Stimulated activated CD8-positive, alpha-beta memory T cell treated with anti-CD3 and anti-CD28 coated beads, Interleukin-4, amount 100 ng/mL, for 4 hours (primary cell): ENCODE results near the gene BLM.
"Not testable (repeated sequence)": the region's sequence is repeated elsewhere in the genome, so short reads cannot be mapped to it uniquely, and the experiment has no call there.

Experiments
- DNase-seq, 2 donors: peaks; one replicate each; pipeline ENCODE4 v3.0.0-alpha.2; 2020; ENCODE audit warnings: low read depth in 2 of 2, low spot score in 1 of 2

The BLM gene

DNA sequence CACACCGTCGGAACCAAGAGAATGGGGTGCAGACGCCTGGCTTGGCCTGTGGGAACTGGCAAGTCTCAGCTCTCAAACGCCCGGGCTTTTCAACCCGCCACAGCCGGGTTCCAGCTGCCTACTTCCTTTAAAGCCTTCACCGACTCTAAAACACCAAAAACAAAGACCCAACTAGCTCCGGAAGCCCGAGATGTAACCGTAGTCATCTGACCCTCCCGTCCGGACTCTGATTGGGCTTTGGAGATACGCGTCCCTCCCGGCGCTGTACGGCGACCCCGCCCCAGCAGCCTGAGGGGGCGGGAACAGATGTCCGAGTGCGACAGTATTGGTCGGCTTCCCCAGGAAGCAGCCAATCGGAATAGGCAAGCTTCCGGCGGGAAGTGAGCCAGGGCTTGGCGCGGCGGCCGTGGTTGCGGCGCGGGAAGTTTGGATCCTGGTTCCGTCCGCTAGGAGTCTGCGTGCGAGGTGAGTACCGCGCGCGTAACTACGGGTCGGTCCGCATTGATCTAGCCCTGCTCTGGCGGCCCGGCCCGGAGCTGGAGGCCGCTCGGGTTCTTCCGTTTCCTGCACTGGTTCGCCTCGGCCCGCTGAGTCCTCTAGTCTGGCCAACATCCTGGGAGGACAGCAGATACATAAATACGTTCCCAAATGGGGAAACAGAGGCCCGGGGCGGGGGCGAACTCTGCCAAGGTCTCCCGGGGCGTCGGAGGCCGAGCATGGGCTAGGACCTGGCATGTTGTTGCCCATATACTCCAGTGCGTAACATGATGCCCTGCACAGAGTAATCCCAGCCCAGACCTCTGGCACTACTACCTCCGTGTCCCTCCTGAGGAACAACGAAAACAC is at the start of gene BLM:
TSS of gene BLM (plus strand) at position 371 of the 846 bp plus-strand sequence. CDS start 30,047 bp downstream, outside the sequence.
- DNase-seq: peak; percentile 85 to 88

DNA sequence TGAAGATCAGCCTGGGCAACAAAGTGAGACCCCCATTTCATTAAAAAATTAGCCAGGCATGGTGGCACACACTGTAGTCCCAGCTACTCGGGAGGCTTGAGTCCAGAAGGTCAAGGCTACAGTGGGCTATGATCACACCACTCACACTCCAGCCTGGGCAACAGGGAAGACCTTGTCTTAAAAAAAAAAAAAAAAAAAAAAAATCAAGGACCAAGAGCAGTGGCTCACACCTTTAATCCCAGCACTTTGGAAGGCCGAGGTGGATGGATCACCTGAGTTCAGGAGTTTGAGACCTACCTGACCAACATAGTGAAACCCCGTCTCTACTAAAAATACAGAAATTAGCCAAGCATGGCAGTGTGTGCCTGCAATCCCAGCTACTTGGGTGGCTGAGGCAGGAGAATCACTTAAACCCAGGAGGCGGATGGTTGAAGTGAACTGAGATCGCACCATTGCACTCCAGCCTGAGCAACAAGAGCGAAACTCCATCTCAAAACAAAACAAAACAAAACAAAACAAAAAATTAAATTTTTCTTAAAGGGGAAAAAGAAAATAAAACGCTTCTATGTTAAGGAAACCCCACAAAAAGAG is 49.3 kb upstream of the BLM start:
- not testable (repeated sequence) for DNase-seq

DNA sequence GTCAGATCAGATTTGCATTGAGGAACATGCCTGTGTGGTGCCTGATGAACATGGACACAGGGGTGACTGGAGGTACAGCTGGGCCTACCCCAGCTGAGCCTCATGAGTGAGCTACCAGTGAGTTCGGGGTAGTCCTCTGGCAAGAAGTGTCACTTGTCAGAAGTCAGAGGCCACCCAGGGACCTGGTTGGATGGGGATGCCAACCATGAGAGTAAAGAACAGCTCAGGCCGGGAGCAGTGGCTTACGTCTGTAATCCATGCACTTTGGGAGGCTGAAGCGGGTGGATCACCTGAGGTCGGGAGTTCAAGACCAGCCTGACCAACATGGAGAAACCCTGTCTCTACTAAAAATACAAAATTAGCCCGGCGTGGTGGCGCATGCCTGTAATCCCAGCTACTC is 46.5 kb upstream of the BLM start:
- not testable (repeated sequence) for DNase-seq

- DNase-seq: no peak
These were observed 45.9 kb upstream of the BLM start for GRCh38 chr15:90671216-90671615.

GRCh38 chr15:90673357-90673756 is 43.8 kb upstream of the BLM start:
- not testable (repeated sequence) for DNase-seq

- no peak for DNase-seq
These were observed 42.7 kb upstream of the BLM start for GRCh38 chr15:90674476-90674875.

DNA sequence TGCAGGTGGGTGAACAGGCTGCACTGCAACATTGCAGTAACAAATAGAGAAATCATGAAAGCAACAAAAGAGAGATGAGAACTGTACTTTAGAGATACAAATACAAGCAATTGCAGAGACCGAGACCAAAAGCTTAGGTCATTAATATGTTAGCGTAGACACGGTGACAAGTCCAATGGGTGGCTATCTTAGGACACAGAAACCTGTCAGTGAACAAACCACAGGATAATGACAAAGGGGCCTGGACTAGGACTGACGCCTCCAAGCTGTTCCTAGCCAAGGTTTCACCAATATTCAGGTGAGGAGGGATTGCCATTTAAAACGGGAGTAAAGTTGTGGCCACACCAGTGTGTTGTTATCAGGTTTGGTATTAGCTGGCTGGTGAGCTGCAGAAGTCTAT is 41.7 kb upstream of the BLM start:
- no peak for DNase-seq

DNA sequence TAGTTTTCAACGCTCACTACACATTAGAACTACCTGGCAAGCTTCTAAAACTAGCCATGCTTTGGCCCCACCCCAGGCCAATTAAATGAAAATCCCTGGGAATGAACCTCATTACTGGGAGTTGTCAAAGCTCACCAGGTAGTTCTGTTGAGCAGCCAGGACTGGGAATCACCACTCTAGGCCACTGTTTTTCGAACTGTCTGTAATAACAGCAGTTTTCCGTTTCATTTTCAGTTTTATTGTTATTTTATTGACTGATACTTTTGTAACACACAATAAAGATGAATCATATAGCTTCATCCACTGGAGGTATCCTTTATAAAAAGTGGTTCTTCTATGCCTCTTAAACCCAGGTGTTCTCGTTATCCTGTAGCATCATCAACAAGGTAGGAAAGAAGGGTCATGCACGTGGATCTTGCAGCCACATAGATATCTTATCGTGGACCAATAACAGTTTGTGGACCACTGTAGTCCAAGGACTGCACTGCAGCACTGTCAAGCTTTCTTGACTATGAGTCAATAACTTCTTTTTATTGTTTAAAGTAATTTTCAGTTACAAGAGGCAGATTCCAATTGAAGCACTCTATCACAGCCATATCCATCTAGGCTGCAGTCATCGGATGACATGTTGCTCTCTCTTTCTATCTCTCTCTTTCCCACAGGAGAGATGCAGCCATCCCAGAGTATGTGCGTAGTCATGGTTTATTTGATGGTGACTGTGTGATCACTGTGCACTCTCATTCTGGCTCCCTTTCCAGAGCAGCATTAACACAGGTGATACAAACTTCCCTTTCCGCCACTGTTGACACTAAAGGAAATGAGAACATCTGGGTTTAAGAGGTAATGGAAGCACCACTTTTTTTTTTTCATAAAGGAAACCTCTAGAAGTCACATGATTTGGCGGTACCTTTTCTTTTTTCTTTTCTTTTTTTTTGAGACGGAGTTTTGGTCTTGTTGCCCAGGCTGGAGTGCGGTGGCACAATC is 39.0 kb upstream of the BLM start:
- DNase-seq: no peak

GRCh38 chr15:90679959-90680358 is 37.2 kb upstream of the BLM start:
- no peak for DNase-seq

DNA sequence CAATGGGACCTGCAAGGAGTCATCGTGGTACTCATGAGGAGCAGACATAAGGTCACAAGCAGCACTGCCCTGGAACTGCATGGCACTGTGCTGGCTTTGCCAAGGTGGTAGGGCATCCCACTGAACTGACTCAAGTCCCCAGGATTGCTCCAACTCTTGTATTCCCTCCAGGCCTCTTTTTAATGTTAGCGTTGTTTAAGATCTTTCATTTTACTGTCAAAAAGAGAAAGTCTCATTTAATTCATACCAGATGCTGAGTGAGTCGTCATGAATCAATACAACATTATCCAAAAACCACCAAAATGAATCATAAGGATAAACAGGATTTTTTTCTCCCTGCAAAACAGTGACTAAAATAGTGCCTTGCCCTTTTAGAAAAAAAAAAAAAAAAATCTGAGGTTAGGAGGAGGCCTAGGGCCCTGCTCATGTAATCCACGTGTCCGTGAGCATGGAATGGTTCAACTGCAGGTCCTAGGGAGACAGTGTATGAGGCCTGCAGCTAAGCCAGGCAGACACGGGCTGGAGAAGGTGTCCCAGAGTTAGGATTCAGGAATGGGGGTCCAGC is 36.7 kb upstream of the BLM start:
- no peak for DNase-seq

DNA sequence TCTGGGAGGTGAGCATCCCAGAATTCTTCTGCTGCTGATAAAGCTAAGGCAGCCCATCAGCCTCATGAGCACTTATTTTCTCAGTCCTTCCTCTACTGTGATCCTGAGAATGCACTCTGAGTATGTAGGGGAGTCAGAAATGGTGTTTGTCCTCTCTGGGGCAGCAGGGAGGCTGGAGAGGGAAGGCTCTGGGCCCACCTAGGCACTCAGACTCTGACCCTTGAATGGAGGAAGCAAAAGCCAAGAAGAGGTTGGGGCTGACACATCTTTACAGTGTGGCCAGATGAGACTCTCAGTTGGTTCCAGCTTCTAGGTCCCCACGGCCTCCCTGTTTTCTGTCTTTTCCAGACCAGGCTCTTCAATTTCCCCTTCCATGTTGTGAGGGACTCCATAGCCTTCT is 36.1 kb upstream of the BLM start:
- no peak for DNase-seq

DNA sequence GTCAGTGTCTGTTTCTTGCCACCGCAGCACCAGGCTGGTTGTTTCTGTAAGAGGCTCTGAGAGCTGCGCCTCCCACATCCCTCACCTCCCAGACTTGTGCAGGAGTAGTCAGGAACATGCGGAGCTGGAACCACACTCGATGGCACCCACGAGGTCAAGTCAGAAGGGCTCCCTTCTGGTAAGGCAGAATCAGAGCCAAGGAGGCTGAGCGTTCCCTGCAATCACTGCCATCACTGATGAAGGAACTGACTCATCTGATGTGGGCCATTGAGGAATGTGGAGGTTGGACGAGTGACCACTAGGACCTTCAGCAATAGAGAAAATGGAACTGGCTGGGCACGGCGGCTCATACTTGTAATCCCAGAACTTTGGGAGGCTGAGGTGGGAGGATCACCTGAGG is 35.7 kb upstream of the BLM start:
- DNase-seq: no peak

DNA sequence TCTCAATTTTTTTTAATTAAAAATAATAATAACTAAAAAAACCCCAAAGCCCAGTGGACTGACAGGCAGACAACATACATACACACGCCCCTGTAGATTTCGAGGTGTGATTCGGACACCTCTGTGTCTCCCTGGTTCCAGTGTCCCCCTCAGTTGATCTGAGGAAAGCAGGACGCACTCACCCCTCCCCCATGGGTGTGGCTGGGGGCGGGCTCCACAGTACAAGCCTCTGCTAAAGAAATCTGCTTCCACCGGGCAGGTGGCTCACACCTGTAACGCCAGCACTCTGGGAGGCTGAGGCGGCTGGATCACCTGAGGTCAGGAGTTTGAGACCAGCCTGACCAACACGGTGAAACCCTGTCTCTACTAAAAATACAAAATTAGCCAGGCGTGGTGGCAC is 33.8 kb upstream of the BLM start:
- no peak for DNase-seq

DNA sequence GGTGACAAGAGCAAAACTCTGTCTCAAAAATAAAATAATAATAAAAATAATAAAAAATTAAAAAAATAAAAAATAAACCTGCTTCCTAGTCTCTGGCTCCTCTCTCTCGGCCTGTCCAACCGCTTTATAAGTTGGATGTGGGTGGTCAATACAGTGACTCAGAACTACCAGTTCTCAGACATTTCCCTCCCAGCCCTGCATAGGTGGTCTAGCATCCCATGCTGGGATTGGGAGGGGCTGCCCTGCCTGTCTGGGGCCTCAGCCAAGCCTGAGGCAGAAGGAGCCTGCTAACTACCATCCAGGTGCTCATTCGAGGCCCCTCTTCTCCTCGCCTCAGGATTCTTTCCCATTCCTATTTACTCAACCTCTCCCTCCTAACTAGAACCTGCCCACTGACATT is 33.3 kb upstream of the BLM start:
- no peak for DNase-seq

DNA sequence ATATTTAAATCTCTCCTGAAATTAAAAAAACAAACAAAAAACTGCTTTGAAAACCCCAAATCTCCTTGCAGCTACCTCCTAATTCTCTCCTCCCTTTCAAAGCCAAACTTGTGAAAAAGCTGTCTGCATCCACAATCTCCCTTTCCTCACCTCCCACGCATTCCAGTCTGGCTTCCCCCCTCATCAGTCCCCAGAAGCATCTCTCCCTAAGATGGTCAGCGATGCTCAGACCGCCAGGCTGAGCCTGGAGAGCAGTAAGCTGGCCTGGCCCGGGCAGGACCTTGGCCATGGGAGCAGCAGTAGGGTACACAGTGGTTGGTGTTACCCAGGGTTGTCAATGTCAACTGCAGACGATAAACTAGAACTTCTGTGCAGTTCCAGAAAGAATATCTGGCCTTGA is 32.9 kb upstream of the BLM start:
- DNase-seq: no peak

- DNase-seq: no peak
These were observed 31.3 kb upstream of the BLM start for GRCh38 chr15:90685591-90686434.

GRCh38 chr15:90686435-90687218 is 30.5 kb upstream of the BLM start:
- no peak for DNase-seq

GRCh38 chr15:90689326-90689961 is 27.7 kb upstream of the BLM start:
- not testable (repeated sequence) for DNase-seq

DNA sequence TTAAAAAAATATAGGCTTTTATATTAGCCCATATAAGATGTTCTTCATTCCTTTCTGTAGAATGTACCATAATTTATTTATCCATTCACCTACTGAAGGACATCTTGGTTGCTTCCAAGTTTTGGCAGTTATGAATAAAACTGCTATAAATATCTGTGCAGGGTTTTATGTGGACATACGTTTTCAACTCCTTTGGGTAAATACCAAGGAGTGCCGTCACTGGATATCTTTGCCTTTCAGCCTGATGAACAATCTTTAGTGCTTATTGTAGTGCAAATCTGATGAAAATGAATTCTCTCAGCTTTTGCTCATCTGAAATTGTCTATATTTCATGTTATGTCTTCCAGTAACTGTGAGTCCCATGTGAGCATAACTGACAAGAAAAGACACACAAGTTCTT is 26.6 kb upstream of the BLM start:
- no peak for DNase-seq
